Esophagus squamous epithelium (tissue), 4 donors: Measurements from ENCODE around the gene P2RX2.

ENCODE experiments used
- CTCF ChIP-seq, 6 experiments: fragments of 450-650 bp in 4 of 6; fragments of 200-600 bp in 2 of 6; sonication (generic) in 2 of 6; IDR thresholded peaks; one replicate each; pipeline ENCODE4 v1.5.1; 2016 to 2019; ENCODE audit warnings: antibody characterized with exemption in 6 of 6, mild to moderate bottlenecking in 4 of 6, moderate library complexity in 4 of 6
- POLR2A ChIP-seq, 4 donors: fragments of 450-650 bp; IDR thresholded peaks; one replicate each; pipeline ENCODE4 v1.6.1; 2017; ENCODE audit warnings: antibody characterized with exemption in 4 of 4, mild to moderate bottlenecking in 4 of 4, moderate library complexity in 3 of 4

- TF ChIP-seq CTCF (IDR thresholded peaks at IDR 0.05) = no peak
- no peak for TF ChIP-seq POLR2A (IDR thresholded peaks at IDR 0.05)
Measured at GRCh38 chr12:132633901-132634300, 15.3 kb downstream of the P2RX2 start.
